ENCODE measurements around the gene UBR2.

DNA sequence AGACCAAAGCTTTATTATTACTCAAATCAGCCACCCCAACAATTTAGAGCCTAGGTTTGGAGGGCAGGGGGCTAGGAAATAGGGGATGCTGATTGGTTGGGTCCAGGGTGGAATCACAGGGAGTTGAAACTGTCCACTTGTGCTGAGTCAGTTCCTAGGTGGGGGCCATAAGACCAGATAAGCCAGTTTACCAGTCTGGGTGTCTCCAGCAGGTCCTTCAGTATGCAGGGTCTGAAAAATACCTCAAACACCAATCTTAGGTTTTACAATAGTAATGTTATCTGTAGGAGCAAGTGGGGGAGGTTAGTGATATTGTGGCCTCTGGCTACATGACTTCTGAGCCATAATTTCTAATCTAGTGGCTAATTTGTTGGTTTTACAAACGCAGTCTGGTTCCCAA lies 63.2 kb downstream of the UBR2 start:
- TF ChIP-seq MYC (CRISPR knock-in tag; IDR thresholded peaks at IDR 0.05; ENCODE audit: borderline replicate concordance) (no peak), ZNF280D (CRISPR knock-in tag; IDR thresholded peaks at IDR 0.05) (no peak), ZNF598 (CRISPR knock-in tag; IDR thresholded peaks at IDR 0.05; ENCODE audit: borderline replicate concordance) (no peak), EP300 (IDR thresholded peaks at IDR 0.05; ENCODE audit: low read depth in 2 of 2, low read length in 2 of 2) (no peak), EP300 (CRISPR knock-in tag; IDR thresholded peaks at IDR 0.05; ENCODE audit: borderline replicate concordance) (no peak)
- TF ChIP-seq, protein P1, sequence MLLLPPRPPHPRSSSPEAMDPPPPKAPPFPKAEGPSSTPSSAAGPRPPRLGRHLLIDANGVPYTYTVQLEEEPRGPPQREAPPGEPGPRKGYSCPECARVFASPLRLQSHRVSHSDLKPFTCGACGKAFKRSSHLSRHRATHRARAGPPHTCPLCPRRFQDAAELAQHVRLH (CRISPR knock-in tag; IDR thresholded peaks at IDR 0.05; ENCODE audit: borderline replicate concordance, low read depth), result no peak
